ENCODE data around the gene ISLR. TPM values are rescaled to one million over a fixed set of nuclear protein-coding genes. Genes with fewer than 3 reads are reported as not detected.

ISLR gene
- total RNA-seq, 4 donors from 2014 or later: 0.91 to 38.0 (median 11.0) TPM

- Histone ChIP-seq H3K9me3 (no peaks in the 10 kb centered on the region), H3K36me3 (no peaks in the 10 kb centered on the region), H3K27ac (no peak overlapping the region), H3K4me3 (no peak overlapping the region), H3K4me1 (peaks cover 14 to 95% (median 35%) of the 10 kb centered on the region in 3 donors), H3K27me3 (peaks cover 0 to 3% (median 0%) of the 10 kb centered on the region in 4 donors)
- intact Hi-C loops (cut with DNase I): no loop called here
- DNase-seq: no peak
- TF ChIP-seq POLR2A (IDR thresholded peaks at IDR 0.05) (no peak), CTCF (IDR thresholded peaks at IDR 0.05) (no peak)
- 65 to 80% methylated on average over 3 to 5 of the region's 10 CpGs for WGBS, 2 donors
These were observed 3.0 kb downstream of the ISLR start for GRCh38 chr15:74176262-74177214.

DNA sequence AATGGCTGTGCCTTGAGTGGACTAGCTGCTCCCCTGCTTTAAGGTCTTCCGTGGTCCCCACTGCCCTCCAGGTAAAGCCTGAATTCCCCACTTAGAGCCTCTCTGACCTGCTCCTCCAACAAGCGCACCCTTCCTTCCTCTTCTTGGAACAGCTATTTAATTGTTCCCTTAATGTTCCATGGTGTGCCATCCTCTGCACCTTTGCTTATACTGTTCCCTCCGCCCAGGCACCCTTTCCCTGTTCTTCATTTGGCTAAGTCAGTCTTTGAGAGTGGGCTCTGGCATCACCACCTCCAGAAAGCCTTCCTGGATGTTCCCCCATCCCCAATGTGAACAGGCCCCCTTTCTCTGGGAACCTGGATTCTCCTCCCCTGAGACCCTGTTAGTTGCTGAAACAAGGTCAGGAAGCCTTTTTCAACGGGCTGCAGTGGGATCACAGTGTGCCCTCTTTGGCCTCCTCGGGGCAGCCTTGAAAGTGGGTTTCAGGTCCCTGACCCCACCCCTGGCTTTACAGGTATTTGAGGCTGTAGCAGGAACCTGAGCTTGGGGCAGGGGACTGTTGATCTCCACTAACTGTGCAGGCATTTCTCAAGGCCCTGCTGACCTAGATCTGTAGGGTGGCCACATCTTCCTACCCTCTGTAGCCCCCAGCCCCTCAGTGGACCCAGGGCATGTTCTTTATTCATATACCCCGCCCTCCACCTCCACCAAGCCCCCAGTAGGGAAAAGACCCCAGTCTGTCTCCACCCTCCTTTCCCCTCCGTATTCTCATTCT, 5.0 kb downstream of the ISLR start:
- no peak for TF ChIP-seq CTCF (IDR thresholded peaks at IDR 0.05)
- no peak for TF ChIP-seq POLR2A (IDR thresholded peaks at IDR 0.05)
- no peaks in the 10 kb centered on the region for H3K36me3 ChIP-seq
- intact Hi-C loops (cut with DNase I): no loop called here
- no peak for DNase-seq
- H3K4me3 ChIP-seq: no peak overlapping the region
- peak overlapping the region in 3 of 4 donors; percentile 23 to 76 (median 70) for H3K27ac ChIP-seq
- H3K9me3 ChIP-seq: no peaks in the 10 kb centered on the region
- WGBS, 2 donors: 87 to 88% methylated on average over 6 to 7 of the region's 7 CpGs
- peaks cover 10 to 76% (median 35%) of the 10 kb centered on the region in 3 donors for H3K4me1 ChIP-seq
- H3K27me3 ChIP-seq: peaks cover 0 to 3% (median 0%) of the 10 kb centered on the region in 4 donors

DNA sequence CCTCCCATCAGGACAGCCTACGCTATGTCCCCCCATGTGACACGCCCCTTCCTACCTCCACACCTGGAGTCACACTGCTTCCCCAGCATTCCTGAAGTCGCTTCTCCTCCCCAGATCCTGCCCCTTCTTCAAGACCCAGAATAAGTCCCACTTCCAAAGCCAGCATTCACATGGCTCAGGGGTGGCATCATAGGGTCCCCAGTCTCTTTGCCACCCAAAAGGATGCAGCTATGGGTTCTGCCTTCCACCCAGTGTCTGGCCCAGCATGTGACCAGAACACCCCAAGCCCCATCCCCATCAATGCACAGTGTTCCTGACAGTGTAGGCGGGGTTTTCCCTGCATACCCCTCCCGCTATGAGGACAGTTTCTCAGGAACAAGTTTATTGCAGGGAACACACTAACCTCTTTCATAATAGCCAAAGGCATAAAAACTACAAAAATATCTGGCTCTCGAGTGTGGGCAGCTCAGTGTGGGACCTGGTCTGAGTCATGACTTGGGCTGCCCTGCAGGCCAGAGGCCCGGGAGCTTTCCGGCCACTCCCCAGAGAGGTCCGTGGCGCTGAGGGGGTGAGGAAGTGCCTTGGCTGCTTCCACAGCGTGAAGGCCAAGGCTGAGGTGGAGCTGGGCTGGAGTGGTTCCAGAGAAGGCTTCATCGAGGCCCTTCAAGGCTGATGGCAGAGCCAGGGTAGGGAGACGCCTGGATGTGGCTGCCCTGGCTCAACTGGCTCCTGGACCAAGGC, 5.8 kb downstream of the ISLR start:
- Histone ChIP-seq H3K4me1 (peaks cover 8 to 68% (median 31%) of the 10 kb centered on the region in 3 donors), H3K27me3 (peaks cover 0 to 3% (median 0%) of the 10 kb centered on the region in 4 donors), H3K4me3 (no peak overlapping the region), H3K36me3 (no peaks in the 10 kb centered on the region), H3K9me3 (no peaks in the 10 kb centered on the region), H3K27ac (peak overlapping the region; percentile 23 to 78 (median 50))
- intact Hi-C loops (cut with DNase I): no loop called here
- TF ChIP-seq POLR2A (IDR thresholded peaks at IDR 0.05): no peak
- TF ChIP-seq CTCF (IDR thresholded peaks at IDR 0.05): no peak
- DNase-seq: no peak
- WGBS, 2 donors: 54 to 73% methylated on average over 3 to 4 of the region's 13 CpGs

- TF ChIP-seq CTCF (IDR thresholded peaks at IDR 0.05) (no peak), POLR2A (IDR thresholded peaks at IDR 0.05) (no peak)
- DNase-seq: no peak
- H3K4me1 ChIP-seq: peaks cover 8 to 61% (median 30%) of the 10 kb centered on the region in 3 donors
- no peaks in the 10 kb centered on the region for H3K36me3 ChIP-seq
- no peaks in the 10 kb centered on the region for H3K9me3 ChIP-seq
- intact Hi-C loops (cut with DNase I): no loop called here
- 33 to 60% methylated on average over 1 to 6 of the region's 17 CpGs for WGBS, 2 donors
- H3K27ac ChIP-seq: peak overlapping the region; percentile 7 to 78 (median 50)
- H3K4me3 ChIP-seq: no peak overlapping the region
- peaks cover 0 to 3% (median 0%) of the 10 kb centered on the region in 4 donors for H3K27me3 ChIP-seq
These were observed 6.7 kb downstream of the ISLR start for GRCh38 chr15:74179983-74180880.
